ENCODE measurements around the gene GFER. TPM values are rescaled to one million over a fixed set of nuclear protein-coding genes. Genes with fewer than 3 reads are reported as not detected.

Gene GFER
- total and polyA plus RNA-seq, 5 donors from 2014 or later, result 18.4 to 45.5 (median 35.9) TPM

DNA sequence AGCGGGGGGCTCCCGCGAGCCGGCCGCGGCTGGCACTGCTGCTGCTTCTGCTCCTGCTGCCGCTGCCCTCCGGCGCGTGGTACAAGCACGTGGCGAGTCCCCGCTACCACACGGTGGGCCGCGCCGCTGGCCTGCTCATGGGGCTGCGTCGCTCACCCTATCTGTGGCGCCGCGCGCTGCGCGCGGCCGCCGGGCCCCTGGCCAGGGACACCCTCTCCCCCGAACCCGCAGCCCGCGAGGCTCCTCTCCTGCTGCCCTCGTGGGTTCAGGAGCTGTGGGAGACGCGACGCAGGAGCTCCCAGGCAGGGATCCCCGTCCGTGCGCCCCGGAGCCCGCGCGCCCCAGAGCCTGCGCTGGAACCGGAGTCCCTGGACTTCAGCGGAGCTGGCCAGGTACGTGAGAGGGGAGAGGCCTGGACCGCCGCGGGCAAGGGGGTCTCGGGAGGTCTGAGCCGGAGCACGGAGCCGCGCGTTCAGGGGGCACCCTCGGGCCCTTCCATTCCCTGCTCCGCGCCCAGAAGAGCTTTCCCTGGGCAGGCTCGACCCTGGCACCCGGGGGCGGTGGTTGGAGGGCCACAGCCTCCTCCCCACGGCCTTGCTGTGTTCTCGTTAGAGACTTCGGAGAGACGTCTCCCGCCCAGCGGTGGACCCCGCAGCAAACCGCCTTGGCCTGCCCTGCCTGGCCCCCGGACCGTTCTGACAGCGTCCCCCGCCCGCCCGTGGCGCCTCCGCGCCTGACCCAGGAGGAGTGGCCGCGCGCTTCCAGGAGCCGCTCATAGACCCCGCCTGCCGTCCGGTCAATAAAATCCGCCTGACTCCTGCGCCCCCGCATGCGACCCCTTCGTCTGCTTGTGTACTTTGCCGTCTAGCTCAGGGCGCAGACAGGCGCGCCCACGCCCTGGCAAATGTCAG lies 36.2 kb downstream of the GFER start:
- H3K27me3 ChIP-seq (ENCODE audit: control insufficient read depth, insufficient read depth, low read length), result no peaks in the 10 kb centered on the region
- DNase-seq (no peak), ATAC-seq (ENCODE audit: low read depth in 2 of 2) (no peak)
- H3K4me1 ChIP-seq (ENCODE audit: control insufficient read depth, insufficient read depth, low read length, poor library complexity, severe bottlenecking), result peaks cover 28% of the 10 kb centered on the region
- no peaks in the 10 kb centered on the region for H3K36me3 ChIP-seq (ENCODE audit: control insufficient read depth, insufficient read depth, low read length)
- H3K4me1 Mint-ChIP-seq, result peaks cover 0 to 14% (median 5%) of the 10 kb centered on the region in 4 donors
- no peaks in the 10 kb centered on the region for H3K9me3 Mint-ChIP-seq
- H3K4me3 Mint-ChIP-seq, result no peak overlapping the region
- H3K27ac ChIP-seq (ENCODE audit: insufficient read depth, low read length, poor library complexity, severe bottlenecking), result no peak overlapping the region
- H3K36me3 Mint-ChIP-seq, result no peaks in the 10 kb centered on the region
- H3K9me3 ChIP-seq (ENCODE audit: control insufficient read depth in 2 of 2, low read length in 2 of 2), result no peaks in the 10 kb centered on the region
- H3K27ac Mint-ChIP-seq, result no peak overlapping the region
- H3K4me3 ChIP-seq (ENCODE audit: low read depth, low read length), result no peak overlapping the region
- peaks cover 40% of the 10 kb centered on the region for H3K27me3 Mint-ChIP-seq

DNA sequence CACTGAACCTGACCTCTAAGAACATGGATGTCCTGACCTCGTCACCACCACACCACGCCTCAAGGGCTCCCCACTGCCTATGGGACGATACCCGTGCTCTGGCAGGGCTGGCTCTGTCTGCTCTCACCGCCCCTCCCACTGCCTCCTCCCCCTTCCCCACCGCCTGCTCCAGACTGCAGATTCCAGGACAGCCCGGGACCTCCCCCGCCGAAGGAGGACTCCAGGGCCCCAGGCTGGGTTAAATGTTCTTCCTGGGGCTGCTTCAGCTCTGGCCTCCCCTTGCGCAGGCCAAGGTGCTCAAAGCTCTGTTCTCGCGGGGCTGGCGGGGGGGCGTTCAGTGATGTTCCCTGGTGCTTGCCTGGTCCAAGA lies 38.7 kb downstream of the GFER start:
- Mint-ChIP-seq H3K4me3 (peak overlapping the region in 3 of 4 donors; percentile 60 to 74 (median 74)), H3K36me3 (no peaks in the 10 kb centered on the region), H3K27me3 (peaks cover 49% of the 10 kb centered on the region), H3K27ac (no peak overlapping the region), H3K9me3 (no peaks in the 10 kb centered on the region), H3K4me1 (peaks cover 0 to 21% (median 6%) of the 10 kb centered on the region in 4 donors)
- H3K27me3 ChIP-seq (ENCODE audit: control insufficient read depth, insufficient read depth, low read length), result no peaks in the 10 kb centered on the region
- no peak overlapping the region for H3K4me3 ChIP-seq (ENCODE audit: low read depth, low read length)
- no peak overlapping the region for H3K27ac ChIP-seq (ENCODE audit: insufficient read depth, low read length, poor library complexity, severe bottlenecking)
- H3K4me1 ChIP-seq (ENCODE audit: control insufficient read depth, insufficient read depth, low read length, poor library complexity, severe bottlenecking), result peaks cover 42% of the 10 kb centered on the region
- ATAC-seq (ENCODE audit: low read depth in 2 of 2) (peak; percentile 2 to 6), DNase-seq (peak in 1 of 3 donors; percentile 23)
- H3K36me3 ChIP-seq (ENCODE audit: control insufficient read depth, insufficient read depth, low read length), result no peaks in the 10 kb centered on the region
- H3K9me3 ChIP-seq (ENCODE audit: control insufficient read depth in 2 of 2, low read length in 2 of 2), result no peaks in the 10 kb centered on the region

- Mint-ChIP-seq H3K9me3 (no peaks in the 10 kb centered on the region), H3K27me3 (peaks cover 55% of the 10 kb centered on the region), H3K4me1 (peaks cover 0 to 25% (median 6%) of the 10 kb centered on the region in 4 donors), H3K4me3 (peak overlapping the region; percentile 60 to 80 (median 74)), H3K36me3 (no peaks in the 10 kb centered on the region), H3K27ac (peak overlapping the region in 1 of 3 donors; percentile 88)
- DNase-seq, result peak; percentile 90 to 92 (median 91)
- no peaks in the 10 kb centered on the region for H3K9me3 ChIP-seq (ENCODE audit: control insufficient read depth in 2 of 2, low read length in 2 of 2)
- H3K4me3 ChIP-seq (ENCODE audit: low read depth, low read length), result no peak overlapping the region
- peaks cover 42% of the 10 kb centered on the region for H3K4me1 ChIP-seq (ENCODE audit: control insufficient read depth, insufficient read depth, low read length, poor library complexity, severe bottlenecking)
- no peak overlapping the region for H3K27ac ChIP-seq (ENCODE audit: insufficient read depth, low read length, poor library complexity, severe bottlenecking)
- H3K36me3 ChIP-seq (ENCODE audit: control insufficient read depth, insufficient read depth, low read length), result no peaks in the 10 kb centered on the region
- no peaks in the 10 kb centered on the region for H3K27me3 ChIP-seq (ENCODE audit: control insufficient read depth, insufficient read depth, low read length)
- ATAC-seq (ENCODE audit: low read depth in 2 of 2), result peak; percentile 88 to 90
These were observed 39.4 kb downstream of the GFER start for GRCh38 chr16:2023092-2024031.

GRCh38 chr16:2024032-2024420 lies 40.0 kb downstream of the GFER start:
- H3K27me3 ChIP-seq (ENCODE audit: control insufficient read depth, insufficient read depth, low read length), result no peaks in the 10 kb centered on the region
- H3K36me3 ChIP-seq (ENCODE audit: control insufficient read depth, insufficient read depth, low read length), result no peaks in the 10 kb centered on the region
- DNase-seq (no peak), ATAC-seq (ENCODE audit: low read depth in 2 of 2) (no peak)
- Mint-ChIP-seq H3K36me3 (no peaks in the 10 kb centered on the region), H3K9me3 (no peaks in the 10 kb centered on the region), H3K27ac (peak overlapping the region in 1 of 3 donors; percentile 62), H3K4me1 (peaks cover 0 to 25% (median 6%) of the 10 kb centered on the region in 4 donors), H3K4me3 (peak overlapping the region in 2 of 4 donors; percentile 22 to 52), H3K27me3 (peaks cover 51% of the 10 kb centered on the region)
- no peak overlapping the region for H3K4me3 ChIP-seq (ENCODE audit: low read depth, low read length)
- no peak overlapping the region for H3K27ac ChIP-seq (ENCODE audit: insufficient read depth, low read length, poor library complexity, severe bottlenecking)
- H3K9me3 ChIP-seq (ENCODE audit: control insufficient read depth in 2 of 2, low read length in 2 of 2), result no peaks in the 10 kb centered on the region
- H3K4me1 ChIP-seq (ENCODE audit: control insufficient read depth, insufficient read depth, low read length, poor library complexity, severe bottlenecking), result peaks cover 42% of the 10 kb centered on the region

DNA sequence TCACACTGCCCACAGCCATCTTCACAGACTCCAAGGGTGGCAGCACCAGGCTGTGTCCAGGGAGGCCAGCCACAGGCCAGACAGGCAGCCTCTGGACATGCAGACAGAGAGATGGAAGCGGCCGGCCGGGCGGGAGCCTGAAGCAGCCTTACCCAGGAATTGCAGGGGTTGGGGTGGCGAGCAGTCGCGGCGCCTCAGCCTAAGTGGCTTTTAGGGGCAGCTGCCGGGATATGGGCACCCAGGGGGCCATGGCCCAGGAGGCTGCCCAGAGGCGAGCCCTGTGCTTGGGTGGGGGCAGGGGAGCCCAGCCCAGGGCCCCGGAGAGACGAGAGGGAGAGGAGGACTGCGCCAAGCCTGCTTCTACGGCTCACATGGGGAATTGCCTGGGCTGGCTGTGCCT lies 41.3 kb downstream of the GFER start:
- no peaks in the 10 kb centered on the region for H3K36me3 Mint-ChIP-seq
- no peaks in the 10 kb centered on the region for H3K9me3 ChIP-seq (ENCODE audit: control insufficient read depth in 2 of 2, low read length in 2 of 2)
- ATAC-seq (ENCODE audit: low read depth in 2 of 2) (no peak), DNase-seq (no peak)
- H3K27me3 Mint-ChIP-seq, result peaks cover 50% of the 10 kb centered on the region
- H3K36me3 ChIP-seq (ENCODE audit: control insufficient read depth, insufficient read depth, low read length), result no peaks in the 10 kb centered on the region
- no peak overlapping the region for H3K4me3 ChIP-seq (ENCODE audit: low read depth, low read length)
- no peak overlapping the region for H3K27ac ChIP-seq (ENCODE audit: insufficient read depth, low read length, poor library complexity, severe bottlenecking)
- no peaks in the 10 kb centered on the region for H3K27me3 ChIP-seq (ENCODE audit: control insufficient read depth, insufficient read depth, low read length)
- peaks cover 33% of the 10 kb centered on the region for H3K4me1 ChIP-seq (ENCODE audit: control insufficient read depth, insufficient read depth, low read length, poor library complexity, severe bottlenecking)
- H3K9me3 Mint-ChIP-seq, result no peaks in the 10 kb centered on the region
- H3K27ac Mint-ChIP-seq, result no peak overlapping the region
- peaks cover 0 to 25% (median 6%) of the 10 kb centered on the region in 4 donors for H3K4me1 Mint-ChIP-seq
- H3K4me3 Mint-ChIP-seq, result peak overlapping the region in 1 of 4 donors; percentile 57

DNA sequence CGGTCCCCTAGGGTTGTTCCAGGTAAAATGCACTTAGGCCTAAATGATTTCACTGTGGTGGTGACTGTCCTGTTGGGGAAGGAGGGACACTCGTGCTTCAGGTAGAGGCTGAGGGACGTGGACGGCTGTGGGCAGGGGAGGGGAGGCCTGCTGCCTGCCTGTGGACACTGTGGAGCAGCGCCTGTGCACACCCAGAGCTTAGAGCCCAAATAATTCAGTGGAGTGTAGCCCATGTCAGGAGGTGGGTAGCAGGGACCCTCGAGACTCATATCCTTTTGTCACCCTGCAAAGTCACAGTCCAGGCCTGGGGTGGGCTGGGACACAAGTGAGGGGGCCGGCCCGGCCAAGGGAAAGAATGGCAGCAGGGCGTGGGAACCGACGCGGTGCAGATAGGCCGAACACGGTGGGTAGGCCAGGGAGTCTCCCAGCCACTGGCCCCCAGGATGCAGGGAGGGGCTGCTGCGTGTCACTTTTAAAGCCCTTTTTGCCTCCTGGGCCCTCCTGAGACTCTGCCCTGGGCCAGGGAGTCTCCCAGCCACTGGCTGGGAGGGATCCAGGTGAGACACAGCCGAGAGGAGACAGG lies 42.0 kb downstream of the GFER start:
- peak overlapping the region in 3 of 4 donors; percentile 43 to 61 (median 57) for H3K4me3 Mint-ChIP-seq
- peaks cover 44% of the 10 kb centered on the region for H3K27me3 Mint-ChIP-seq
- Histone ChIP-seq H3K9me3 (ENCODE audit: control insufficient read depth in 2 of 2, low read length in 2 of 2) (no peaks in the 10 kb centered on the region), H3K4me1 (ENCODE audit: control insufficient read depth, insufficient read depth, low read length, poor library complexity, severe bottlenecking) (peaks cover 29% of the 10 kb centered on the region), H3K27me3 (ENCODE audit: control insufficient read depth, insufficient read depth, low read length) (no peaks in the 10 kb centered on the region), H3K4me3 (ENCODE audit: low read depth, low read length) (no peak overlapping the region), H3K27ac (ENCODE audit: insufficient read depth, low read length, poor library complexity, severe bottlenecking) (no peak overlapping the region), H3K36me3 (ENCODE audit: control insufficient read depth, insufficient read depth, low read length) (no peaks in the 10 kb centered on the region)
- H3K9me3 Mint-ChIP-seq, result no peaks in the 10 kb centered on the region
- ATAC-seq (ENCODE audit: low read depth in 2 of 2), result no peak
- H3K27ac Mint-ChIP-seq, result peak overlapping the region in 1 of 3 donors; percentile 56
- DNase-seq, result no peak
- no peaks in the 10 kb centered on the region for H3K36me3 Mint-ChIP-seq
- peaks cover 0 to 23% (median 6%) of the 10 kb centered on the region in 4 donors for H3K4me1 Mint-ChIP-seq

DNA sequence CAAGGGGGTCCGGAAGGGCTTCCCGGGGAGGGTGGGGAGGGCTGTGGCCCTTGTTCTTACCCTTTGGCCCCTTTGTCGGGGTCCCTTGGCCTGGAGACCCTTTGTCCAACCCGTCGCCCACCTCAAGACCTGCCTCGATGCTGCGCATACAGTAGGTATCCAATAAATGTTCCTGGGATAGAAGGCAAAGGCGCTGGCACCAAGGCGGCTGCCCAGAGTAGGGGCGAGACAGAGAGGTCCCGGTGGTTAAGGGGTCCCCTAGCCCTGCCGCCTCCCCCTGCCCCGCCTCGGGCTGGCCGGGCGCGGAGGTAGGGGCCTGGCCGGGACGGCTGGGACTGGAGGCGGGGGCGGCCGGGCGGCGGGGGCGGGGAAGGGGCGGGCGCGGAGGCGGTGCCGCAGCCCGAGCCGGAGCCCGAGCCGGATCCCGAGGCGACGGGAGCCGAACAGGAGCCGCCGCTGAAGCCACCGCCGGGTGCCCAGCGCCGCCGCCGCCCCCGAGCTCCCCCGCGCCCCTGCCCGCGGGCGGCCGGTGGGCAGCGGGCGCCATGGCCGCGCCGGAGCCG lies 42.5 kb downstream of the GFER start, which contains the start of gene NHERF2:
Gene NHERF2 (plus strand): TSS at position 442 of the 563 bp plus-strand sequence. CDS start 104 bp downstream, at position 546.
- Histone ChIP-seq H3K27ac (ENCODE audit: insufficient read depth, low read length, poor library complexity, severe bottlenecking) (no peak within 1 kb of the TSS), H3K4me3 (ENCODE audit: low read depth, low read length) (no peak within 1 kb of the TSS), H3K4me1 (ENCODE audit: control insufficient read depth, insufficient read depth, low read length, poor library complexity, severe bottlenecking) (peaks cover 29% of the 10 kb centered on the region), H3K9me3 (ENCODE audit: control insufficient read depth in 2 of 2, low read length in 2 of 2) (no peaks in the 10 kb centered on the region), H3K36me3 (ENCODE audit: control insufficient read depth, insufficient read depth, low read length) (no peaks in the 10 kb centered on the region), H3K27me3 (ENCODE audit: control insufficient read depth, insufficient read depth, low read length) (no peaks in the 10 kb centered on the region)
- Mint-ChIP-seq H3K4me3 (peak within 1 kb of the TSS; percentile 69 to 84 (median 83)), H3K9me3 (no peaks in the 10 kb centered on the region), H3K4me1 (peaks cover 0 to 23% (median 6%) of the 10 kb centered on the region in 4 donors), H3K27me3 (peaks cover 38% of the 10 kb centered on the region), H3K27ac (peak within 1 kb of the TSS in 2 of 3 donors; percentile 31 to 56), H3K36me3 (no peaks in the 10 kb centered on the region)
- peak in 1 of 2 donors; percentile 20 for ATAC-seq (ENCODE audit: low read depth in 2 of 2)
- DNase-seq, result peak in 1 of 3 donors; percentile 27

Measured in CD4-positive, CD25-positive, alpha-beta regulatory T cell (primary cell).